Small intestine (tissue), 7 donors: Measurements from ENCODE around the gene SLC4A5. TPM values are rescaled to one million over a fixed set of nuclear protein-coding genes. Genes with fewer than 3 reads are reported as not detected.
"Not testable (repeated sequence)": the region's sequence is repeated elsewhere in the genome, so short reads cannot be mapped to it uniquely, and the experiment has no call there.

Experiments
- DNase-seq, 2 donors: peaks; one replicate each; pipeline versions ENCODE4 v3.0.0 to v3.0.0-alpha.2; 2013
- FAIRE-seq: peaks from 2 replicates; lab custom pipeline; 2012; peaks lifted over from hg19 to GRCh38; lab: Jason Lieb, UNC
- H3K27ac ChIP-seq, 3 donors: one replicate each; pipeline ENCODE4 v1.5.1; 2013; ENCODE audit warnings: low read length in 2 of 3, mild to moderate bottlenecking in 2 of 3, control low read depth in 1 of 3, inconsistent platforms in 1 of 3, low read depth in 1 of 3, moderate library complexity in 1 of 3
- H3K27me3 ChIP-seq, 3 donors: one replicate each; pipeline ENCODE4 v1.6.1; 2013; ENCODE audit warnings: low read length in 3 of 3, inconsistent platforms in 1 of 3; ENCODE audit not compliant: control insufficient read depth in 3 of 3, insufficient read depth in 3 of 3
- H3K36me3 ChIP-seq, 3 donors: one replicate each; pipeline ENCODE4 v1.6.1; 2013; ENCODE audit warnings: low read length in 3 of 3, inconsistent platforms in 1 of 3, low read depth in 1 of 3, mild to moderate bottlenecking in 1 of 3, moderate library complexity in 1 of 3; ENCODE audit not compliant: control insufficient read depth in 3 of 3, insufficient read depth in 2 of 3
- H3K4me1 ChIP-seq, 3 donors: one replicate each; pipeline ENCODE4 v1.6.1; 2013; ENCODE audit warnings: low read length in 2 of 3, inconsistent platforms in 1 of 3, low read depth in 1 of 3, mild to moderate bottlenecking in 1 of 3, moderate library complexity in 1 of 3; ENCODE audit not compliant: control insufficient read depth in 3 of 3, insufficient read depth in 2 of 3
- H3K4me3 ChIP-seq, 3 donors: one replicate each; pipeline ENCODE4 v1.5.1; 2013; ENCODE audit warnings: low read length in 3 of 3, control low read depth in 1 of 3, inconsistent platforms in 1 of 3, low read depth in 1 of 3, mild to moderate bottlenecking in 1 of 3, moderate library complexity in 1 of 3
- H3K9me3 ChIP-seq, 2 donors: one replicate each; pipeline ENCODE4 v1.6.1; 2013; ENCODE audit warnings: low read depth in 1 of 2, low read length in 1 of 2; ENCODE audit not compliant: control insufficient read depth in 2 of 2, insufficient read depth in 1 of 2
- WGBS, 3 donors: extraction: QIAGEN DNeasy Blood & Tissue Kit; methylation state at CpG; one replicate each; pipeline ENCODE4 v1.1.7; 2013; 5-methylcytosine and 5-hydroxymethylcytosine counted together
- polyA plus RNA-seq, 4 donors: library from polyadenylated mRNA; stranded (reverse) in 3 of 4; unstranded in 1 of 4; fragments of 200-250 nt in 3 of 4; fragments of 120-200 nt in 1 of 4; gene quantifications; one replicate each; pipeline versions ENCODE4 v1.2.1 to v1.2.3, GENCODE V29; 2013
- donor health status: healthy with polysubstance abuse.
- donor health status: control.
- donor health status: control.
- donor health status: Bipolar disorder and iron deficiency.
- donor health status: healthy.

SLC4A5 gene
- polyA plus RNA-seq, 4 donors = 0.43 to 2.0 (median 0.59) TPM; not detected in 1

- no peak overlapping the region for H3K27ac ChIP-seq
- no peaks in the 10 kb centered on the region for H3K4me1 ChIP-seq
- H3K9me3 ChIP-seq = no peaks in the 10 kb centered on the region
- FAIRE-seq = no peak
- H3K27me3 ChIP-seq = no peaks in the 10 kb centered on the region
- no peaks in the 10 kb centered on the region for H3K36me3 ChIP-seq
- WGBS, 3 donors = 69 to 81% (median 76%) methylated on average over 6 of the region's 6 CpGs
- no peak overlapping the region for H3K4me3 ChIP-seq
- no peak for DNase-seq
Measured at GRCh38 chr2:74191596-74192380, 151.4 kb downstream of the SLC4A5 start.

- H3K4me1 ChIP-seq = no peaks in the 10 kb centered on the region
- no peaks in the 10 kb centered on the region for H3K27me3 ChIP-seq
- DNase-seq (no peak), FAIRE-seq (no peak)
- H3K9me3 ChIP-seq = no peaks in the 10 kb centered on the region
- H3K27ac ChIP-seq = no peak overlapping the region
- no peak overlapping the region for H3K4me3 ChIP-seq
- 90 to 97% (median 93%) methylated on average over 3 of the region's 3 CpGs for WGBS, 3 donors
- no peaks in the 10 kb centered on the region for H3K36me3 ChIP-seq
Measured at GRCh38 chr2:74188696-74189095, 154.5 kb downstream of the SLC4A5 start.

DNA sequence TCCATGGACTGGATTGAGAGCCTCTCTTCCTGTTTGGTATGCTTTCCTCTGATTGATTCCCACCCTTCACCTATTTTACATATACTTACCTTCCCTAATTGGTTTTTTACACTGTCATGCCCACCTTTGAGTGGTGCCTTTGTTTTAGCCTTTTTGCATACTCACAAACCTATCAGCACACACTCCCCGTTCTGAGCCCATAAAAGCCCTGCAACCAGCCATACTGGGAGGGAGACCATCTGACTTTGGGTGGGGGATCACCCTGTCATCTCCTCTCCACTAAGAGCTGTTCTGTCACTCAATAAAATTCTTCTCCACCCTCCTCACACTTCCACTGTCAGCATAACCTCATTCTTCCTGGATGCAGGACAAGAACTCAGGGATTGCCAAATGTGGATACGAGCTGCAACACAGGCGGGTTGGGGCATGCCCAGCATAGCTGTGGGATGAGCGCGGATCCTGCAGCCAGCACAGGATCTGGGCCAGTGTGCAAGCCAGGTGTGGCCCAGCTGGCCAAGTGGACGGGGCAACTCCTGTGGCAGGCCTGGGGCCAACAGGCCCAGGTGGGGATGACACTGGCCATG lies 155.1 kb downstream of the SLC4A5 start:
- H3K9me3 ChIP-seq = no peaks in the 10 kb centered on the region
- no peak for DNase-seq
- H3K27ac ChIP-seq = no peak overlapping the region
- WGBS, 3 donors = 87 to 94% (median 90%) methylated on average over 6 of the region's 6 CpGs
- no peaks in the 10 kb centered on the region for H3K27me3 ChIP-seq
- H3K4me1 ChIP-seq = no peaks in the 10 kb centered on the region
- H3K4me3 ChIP-seq = no peak overlapping the region
- FAIRE-seq = no peak
- H3K36me3 ChIP-seq = no peaks in the 10 kb centered on the region

GRCh38 chr2:74186706-74187105 lies 156.5 kb downstream of the SLC4A5 start:
- FAIRE-seq, H3K27ac ChIP-seq, H3K4me1 ChIP-seq, DNase-seq, H3K36me3 ChIP-seq, H3K9me3 ChIP-seq, H3K27me3 ChIP-seq, H3K4me3 ChIP-seq: not testable (repeated sequence)
- 94 to 96% (median 95%) methylated on average over 15 of the region's 15 CpGs for WGBS, 3 donors

DNA sequence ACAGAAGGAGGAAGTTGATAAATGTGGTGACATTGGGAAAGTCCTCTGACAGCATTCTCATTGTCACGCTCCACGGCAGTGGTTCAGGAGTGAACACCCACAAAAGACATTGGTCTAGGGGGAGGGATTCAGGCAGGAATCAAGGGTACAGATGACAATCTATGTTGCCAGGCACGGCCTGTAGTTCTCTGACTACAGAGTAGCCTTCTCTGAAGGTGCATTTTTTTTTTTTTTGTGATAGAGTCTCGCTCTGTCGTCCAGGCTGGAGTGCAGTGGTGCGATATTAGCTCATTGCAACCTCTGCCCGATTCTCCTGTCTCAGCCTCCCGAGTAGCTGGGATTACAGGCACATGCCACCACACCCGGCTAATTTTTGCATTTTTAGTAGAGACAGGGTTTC lies 157.2 kb downstream of the SLC4A5 start:
- H3K27ac ChIP-seq = peak overlapping the region in 1 of 3 donors; percentile 2

DNA sequence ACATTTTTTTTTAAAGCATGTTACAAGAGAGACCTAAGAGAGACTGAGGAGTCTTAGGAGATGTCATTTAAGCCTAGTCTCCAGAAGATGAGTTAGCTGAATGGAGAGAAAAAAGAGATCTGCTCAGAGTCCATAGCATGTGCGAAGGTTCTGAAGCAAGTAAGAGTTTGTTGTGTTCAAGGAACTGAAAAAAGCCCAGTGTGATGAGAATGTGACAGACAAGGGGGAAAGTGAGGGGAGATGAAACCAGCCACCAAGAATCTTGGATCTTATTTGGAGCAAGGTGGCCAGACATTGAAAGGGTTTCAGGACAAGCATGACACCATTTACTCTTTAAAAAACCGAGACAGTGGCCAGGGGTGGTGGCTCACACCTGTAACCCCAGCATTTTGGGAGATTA lies 159.3 kb downstream of the SLC4A5 start:
- Histone ChIP-seq H3K9me3 (no peaks in the 10 kb centered on the region), H3K36me3 (no peaks in the 10 kb centered on the region), H3K27me3 (no peaks in the 10 kb centered on the region), H3K4me3 (no peak overlapping the region), H3K4me1 (peaks cover 0 to 2% (median 0%) of the 10 kb centered on the region in 3 donors), H3K27ac (no peak overlapping the region)
- FAIRE-seq (no peak), DNase-seq (no peak)
- WGBS, 3 donors = 77 to 85% (median 78%) methylated on average over 2 of the region's 2 CpGs

More for the DNA sequence above, 157.2 kb downstream of the SLC4A5 start:
- no peaks in the 10 kb centered on the region for H3K9me3 ChIP-seq
- no peak for FAIRE-seq
- no peaks in the 10 kb centered on the region for H3K4me1 ChIP-seq
- no peak for DNase-seq
- WGBS, 3 donors = 71 to 77% (median 75%) methylated on average over 9 of the region's 9 CpGs
- H3K36me3 ChIP-seq = no peaks in the 10 kb centered on the region
- no peaks in the 10 kb centered on the region for H3K27me3 ChIP-seq
- no peak overlapping the region for H3K4me3 ChIP-seq

DNA sequence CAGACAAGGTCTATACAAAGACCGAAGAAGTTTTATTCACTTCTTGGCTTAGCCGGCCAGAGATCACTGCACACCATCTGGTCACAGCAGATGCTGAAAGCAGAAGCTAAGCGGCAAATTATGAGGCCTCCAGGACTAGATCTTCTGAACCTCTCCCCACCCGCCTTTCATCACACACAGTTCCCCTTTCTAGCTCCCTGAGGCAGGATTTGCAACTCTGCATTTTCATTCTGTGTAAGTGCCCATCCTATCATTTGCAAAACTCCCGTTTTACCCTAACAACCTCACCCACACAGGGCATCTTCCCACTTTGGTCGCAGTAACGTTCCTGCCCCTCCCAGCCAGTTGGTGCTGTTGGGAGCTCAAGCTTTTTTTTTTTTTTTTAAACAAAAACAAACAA lies 161.5 kb downstream of the SLC4A5 start:
- no peaks in the 10 kb centered on the region for H3K36me3 ChIP-seq
- H3K27me3 ChIP-seq = no peaks in the 10 kb centered on the region
- peaks cover 0 to 7% (median 0%) of the 10 kb centered on the region in 3 donors for H3K4me1 ChIP-seq
- H3K27ac ChIP-seq = peak overlapping the region in 1 of 3 donors; percentile 65
- DNase-seq (peak in 1 of 2 donors; percentile 12), FAIRE-seq (no peak)
- no peaks in the 10 kb centered on the region for H3K9me3 ChIP-seq
- 42 to 61% (median 42%) methylated on average over 7 of the region's 7 CpGs for WGBS, 3 donors
- no peak overlapping the region for H3K4me3 ChIP-seq

DNA sequence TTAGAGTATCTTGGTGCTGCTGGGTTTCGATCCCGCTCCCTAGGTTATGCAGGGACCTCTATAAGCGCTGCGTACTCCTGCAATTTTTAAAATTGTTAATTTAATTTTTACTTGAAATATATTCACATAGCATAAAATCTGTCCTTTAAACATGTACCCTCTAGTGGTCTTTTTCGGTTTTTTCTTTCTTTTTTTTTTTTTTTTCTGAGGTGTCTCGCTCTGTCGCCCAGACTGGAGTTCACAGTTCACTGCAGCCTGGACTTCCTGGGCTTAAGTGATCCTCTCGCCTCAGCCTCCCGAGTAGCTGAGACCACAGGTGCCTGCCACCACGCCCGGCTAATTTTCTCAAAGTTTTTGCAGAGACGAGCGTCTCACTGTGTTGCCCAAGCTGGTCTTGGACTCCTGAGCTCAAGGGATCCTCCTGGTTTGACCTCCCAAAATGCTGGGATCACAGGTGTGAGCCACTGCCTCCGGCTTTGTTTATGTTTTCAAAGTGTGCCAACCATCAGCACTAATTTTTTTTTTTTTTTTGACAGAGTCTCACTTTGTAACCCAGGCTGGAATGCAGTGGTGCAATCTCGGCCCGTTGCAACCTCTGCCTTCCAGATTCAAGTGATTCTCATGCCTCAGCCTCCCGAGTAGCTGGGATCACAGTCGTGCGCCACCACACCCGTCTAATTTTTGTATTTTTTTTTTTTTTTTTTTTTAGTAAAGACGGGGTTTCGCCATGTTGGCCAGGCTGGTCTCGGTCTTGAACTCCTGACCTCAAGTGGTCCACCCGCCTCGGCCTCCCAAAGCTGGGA lies 164.0 kb downstream of the SLC4A5 start:
- Histone ChIP-seq H3K9me3 (peaks cover 0 to 3% of the 10 kb centered on the region in 2 donors), H3K27me3 (peaks cover 0 to 2% (median 0%) of the 10 kb centered on the region in 3 donors), H3K4me3 (peak overlapping the region; percentile 6 to 90 (median 55)), H3K27ac (peak overlapping the region in 2 of 3 donors; percentile 92 to 97), H3K4me1 (peaks cover 0 to 8% (median 0%) of the 10 kb centered on the region in 3 donors), H3K36me3 (peaks cover 0 to 9% (median 0%) of the 10 kb centered on the region in 3 donors)
- DNase-seq (no peak), FAIRE-seq (no peak)
- 37 to 50% (median 41%) methylated on average over 22 to 25 of the region's 25 CpGs for WGBS, 3 donors
